Retina (tissue), 1 donor: ENCODE data around the gene SRPK2.

Experiments
- DNase-seq: peaks from one replicate; pipeline ENCODE4 v3.0.0-alpha.2; 2016

The SRPK2 gene

GRCh38 chr7:105127179-105127578, 261.5 kb downstream of the SRPK2 start:
- DNase-seq: no peak

GRCh38 chr7:105126436-105126975, 262.2 kb downstream of the SRPK2 start:
- no peak for DNase-seq

- DNase-seq: no peak
Observed at GRCh38 chr7:105125745-105126144, 263.0 kb downstream of the SRPK2 start.

- DNase-seq: no peak
Observed at GRCh38 chr7:105122619-105123018, 266.1 kb downstream of the SRPK2 start.

- no peak for DNase-seq
Observed at GRCh38 chr7:105118612-105119600, 269.8 kb downstream of the SRPK2 start.

- DNase-seq: no peak
Observed at GRCh38 chr7:105112440-105113418, 276.0 kb downstream of the SRPK2 start.

- DNase-seq: no peak
Observed at GRCh38 chr7:105107458-105107857, 281.3 kb downstream of the SRPK2 start.

- no peak for DNase-seq
Observed at GRCh38 chr7:105106473-105106872, 282.2 kb downstream of the SRPK2 start.

GRCh38 chr7:105105579-105105978, 283.1 kb downstream of the SRPK2 start:
- DNase-seq: no peak

GRCh38 chr7:105102557-105103352, 286.0 kb downstream of the SRPK2 start:
- DNase-seq: no peak

GRCh38 chr7:105101864-105102263, 286.9 kb downstream of the SRPK2 start:
- DNase-seq: no peak

- DNase-seq: no peak
Observed at GRCh38 chr7:105098863-105099515, 289.7 kb downstream of the SRPK2 start.

- DNase-seq: no peak
Observed at GRCh38 chr7:105097619-105098018, 291.1 kb downstream of the SRPK2 start.

- DNase-seq: no peak
Observed at GRCh38 chr7:105096306-105096705, 292.4 kb downstream of the SRPK2 start.

- no peak for DNase-seq
Observed at GRCh38 chr7:105094966-105095365, 293.8 kb downstream of the SRPK2 start.

GRCh38 chr7:105088456-105088855, 300.3 kb downstream of the SRPK2 start:
- no peak for DNase-seq

GRCh38 chr7:105087981-105088380, 300.7 kb downstream of the SRPK2 start:
- no peak for DNase-seq

- no peak for DNase-seq
Observed at GRCh38 chr7:105086850-105087249, 301.9 kb downstream of the SRPK2 start.

GRCh38 chr7:105084581-105084980, 304.1 kb downstream of the SRPK2 start:
- DNase-seq: no peak

- DNase-seq: no peak
Observed at GRCh38 chr7:105079348-105079747, 309.4 kb downstream of the SRPK2 start.

GRCh38 chr7:105073143-105073542, 315.6 kb downstream of the SRPK2 start:
- no peak for DNase-seq

- no peak for DNase-seq
Observed at GRCh38 chr7:105068886-105069285, 319.8 kb downstream of the SRPK2 start.
